Measurements from ENCODE around the gene IL24.
A peak's percentile ranks its signal among the peaks of the same experiment; 100 is the strongest.

Gene IL24

GRCh38 chr1:206856674-206857464, 40.4 kb upstream of the IL24 start:
- H3K4me3 ChIP-seq (ENCODE audit: low read depth, low read length): no peak overlapping the region
- TF ChIP-seq CTCF (IDR thresholded peaks at IDR 0.05; ENCODE audit: low read depth, low read length): no peak; the same call in 1 of the 2 replicates

- no peak for TF ChIP-seq CTCF (IDR thresholded peaks at IDR 0.05; ENCODE audit: low read depth, low read length)
- no peak overlapping the region for H3K4me3 ChIP-seq (ENCODE audit: low read depth, low read length)
These were observed 38.1 kb upstream of the IL24 start for GRCh38 chr1:206859082-206859521.

- H3K4me3 ChIP-seq (ENCODE audit: low read depth, low read length): no peak overlapping the region
- no peak for TF ChIP-seq CTCF (IDR thresholded peaks at IDR 0.05; ENCODE audit: low read depth, low read length)
These were observed 37.1 kb upstream of the IL24 start for GRCh38 chr1:206860165-206860564.

- TF ChIP-seq CTCF (IDR thresholded peaks at IDR 0.05; ENCODE audit: low read depth, low read length): no peak
These were observed 34.0 kb upstream of the IL24 start for GRCh38 chr1:206863266-206863665.

GRCh38 chr1:206864939-206865671, 32.1 kb upstream of the IL24 start, which contains the start of gene IL20:
Gene IL20 (plus strand): TSS chr1:206865623. CDS start chr1:206865853, 230 bp downstream.
- H3K4me3 ChIP-seq (ENCODE audit: low read depth, low read length): no peak within 1 kb of the TSS

More at GRCh38 chr1:206863266-206863665, 34.0 kb upstream of the IL24 start:
- H3K4me3 ChIP-seq (ENCODE audit: low read depth, low read length): no peak overlapping the region

GRCh38 chr1:206866062-206866461, 31.2 kb upstream of the IL24 start:
- TF ChIP-seq CTCF (IDR thresholded peaks at IDR 0.05; ENCODE audit: low read depth, low read length): no peak
- H3K4me3 ChIP-seq (ENCODE audit: low read depth, low read length): no peak overlapping the region

More at GRCh38 chr1:206864939-206865671, 32.1 kb upstream of the IL24 start, which contains the start of gene IL20:
- TF ChIP-seq CTCF (IDR thresholded peaks at IDR 0.05; ENCODE audit: low read depth, low read length): peak; percentile 95

- no peak for TF ChIP-seq CTCF (IDR thresholded peaks at IDR 0.05; ENCODE audit: low read depth, low read length)
- H3K4me3 ChIP-seq (ENCODE audit: low read depth, low read length): no peak overlapping the region
These were observed 30.0 kb upstream of the IL24 start for GRCh38 chr1:206867239-206867638.

All from WI38 (cell line).